ENCODE results near the gene LTBR.

LTBR gene

DNA sequence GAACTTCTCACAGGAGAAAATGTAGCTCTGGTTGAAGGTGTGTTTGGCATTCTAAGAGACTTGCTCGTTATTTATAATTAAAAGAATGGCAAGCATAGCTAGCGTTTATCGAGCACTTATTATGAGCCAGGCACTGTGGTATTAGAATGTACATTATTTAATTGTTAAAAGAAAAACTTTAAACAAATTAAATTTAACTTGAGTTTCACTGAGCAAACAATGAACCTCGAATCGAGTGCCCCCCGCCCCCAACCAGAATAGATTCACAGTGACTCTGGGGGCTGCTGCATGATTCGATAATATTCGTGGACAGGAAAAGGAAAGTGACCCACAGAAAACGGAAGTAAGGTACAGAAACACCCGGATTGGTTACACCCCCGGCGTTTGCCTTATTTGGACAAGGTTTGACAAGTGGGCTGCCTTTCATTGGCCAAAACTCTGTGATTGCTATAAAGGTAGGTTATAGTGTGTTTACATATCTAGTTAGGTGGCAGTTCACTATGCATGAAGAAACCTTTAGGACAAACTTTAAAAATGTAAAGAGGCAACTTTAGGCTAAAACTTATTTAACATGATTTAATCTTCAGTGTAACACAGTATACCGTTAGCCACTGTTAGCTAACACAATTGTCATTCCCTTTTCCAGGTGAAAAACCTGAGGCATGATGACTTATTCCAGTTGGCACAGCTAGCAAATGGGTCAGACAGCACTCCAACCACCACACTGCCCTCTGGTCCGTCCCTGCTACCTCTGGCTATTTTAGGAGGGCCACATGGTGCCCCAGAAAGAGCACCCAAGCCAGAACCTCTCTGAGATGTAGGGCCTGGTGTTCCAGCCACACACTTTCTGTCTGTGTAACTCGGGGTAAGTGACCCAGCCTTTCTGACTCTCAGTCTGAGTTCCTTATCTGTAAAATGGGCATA lies 15.7 kb upstream of the LTBR start:
- no peak for DNase-seq (ENCODE audit: low read depth in 3 of 3)

DNA sequence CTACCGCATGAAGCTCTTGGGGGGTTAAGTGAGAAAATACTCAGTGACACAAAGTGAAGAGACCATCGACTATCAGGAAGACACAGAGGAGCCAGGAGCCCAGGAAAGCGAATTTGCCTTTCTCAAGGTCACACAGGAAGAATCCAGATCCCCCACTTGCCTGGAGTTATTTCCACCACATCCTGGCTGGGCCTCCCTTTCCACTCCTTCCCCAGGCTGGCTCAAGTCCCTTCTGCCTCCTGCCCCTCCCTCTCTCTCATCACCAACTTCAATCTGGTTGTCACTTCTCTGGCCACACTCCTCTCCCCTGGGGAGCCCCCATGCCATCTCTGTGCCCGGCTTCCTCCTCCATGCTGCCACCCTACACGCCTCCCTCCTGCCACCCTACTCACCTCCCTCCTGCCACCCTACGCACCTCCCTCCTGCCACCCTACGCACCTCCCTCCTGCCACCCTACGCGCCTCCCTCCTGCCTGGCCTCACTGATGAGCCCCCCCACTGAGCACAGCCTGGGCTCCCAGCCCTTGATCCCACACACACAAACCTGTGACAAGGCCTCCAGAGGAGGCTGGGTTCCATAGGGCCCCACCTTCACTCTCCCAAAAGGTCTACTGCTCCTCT lies 14.9 kb upstream of the LTBR start:
- DNase-seq (ENCODE audit: low read depth in 3 of 3): no peak

DNA sequence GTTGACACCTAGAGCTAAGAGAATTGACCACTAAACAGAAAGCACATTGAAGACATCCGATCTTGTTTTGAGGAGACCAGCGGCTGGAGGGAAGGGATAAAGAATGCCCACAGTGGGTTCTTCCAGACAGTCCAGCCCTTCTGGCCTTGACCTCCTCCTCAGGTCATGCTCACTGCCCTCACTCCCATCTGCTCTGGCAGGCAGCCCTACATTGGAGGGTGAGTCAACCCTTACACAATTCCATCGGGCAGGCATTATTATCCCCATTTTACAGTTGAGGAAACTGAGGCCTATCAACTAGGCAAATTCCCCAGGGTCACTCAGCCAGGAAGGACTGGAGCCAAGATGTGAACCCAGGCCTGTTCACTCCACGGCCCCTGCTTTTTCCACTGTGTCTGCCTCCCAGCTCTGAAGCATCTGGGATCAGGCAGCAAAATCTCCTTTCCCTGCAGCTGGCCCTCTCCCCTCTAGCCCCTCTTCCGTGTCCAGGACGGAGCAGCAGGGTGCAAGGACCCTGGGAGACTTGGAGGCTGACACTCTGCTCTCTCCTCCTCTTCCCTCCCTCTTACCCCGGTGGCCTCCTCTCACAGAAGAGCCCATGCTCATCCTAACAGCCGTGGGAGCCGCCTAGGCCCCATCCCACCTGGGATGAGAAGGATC lies 13.9 kb upstream of the LTBR start:
- DNase-seq (ENCODE audit: low read depth in 3 of 3): no peak

- DNase-seq (ENCODE audit: low read depth in 3 of 3): no peak
These were observed 13.4 kb upstream of the LTBR start for GRCh38 chr12:6370576-6370935.

DNA sequence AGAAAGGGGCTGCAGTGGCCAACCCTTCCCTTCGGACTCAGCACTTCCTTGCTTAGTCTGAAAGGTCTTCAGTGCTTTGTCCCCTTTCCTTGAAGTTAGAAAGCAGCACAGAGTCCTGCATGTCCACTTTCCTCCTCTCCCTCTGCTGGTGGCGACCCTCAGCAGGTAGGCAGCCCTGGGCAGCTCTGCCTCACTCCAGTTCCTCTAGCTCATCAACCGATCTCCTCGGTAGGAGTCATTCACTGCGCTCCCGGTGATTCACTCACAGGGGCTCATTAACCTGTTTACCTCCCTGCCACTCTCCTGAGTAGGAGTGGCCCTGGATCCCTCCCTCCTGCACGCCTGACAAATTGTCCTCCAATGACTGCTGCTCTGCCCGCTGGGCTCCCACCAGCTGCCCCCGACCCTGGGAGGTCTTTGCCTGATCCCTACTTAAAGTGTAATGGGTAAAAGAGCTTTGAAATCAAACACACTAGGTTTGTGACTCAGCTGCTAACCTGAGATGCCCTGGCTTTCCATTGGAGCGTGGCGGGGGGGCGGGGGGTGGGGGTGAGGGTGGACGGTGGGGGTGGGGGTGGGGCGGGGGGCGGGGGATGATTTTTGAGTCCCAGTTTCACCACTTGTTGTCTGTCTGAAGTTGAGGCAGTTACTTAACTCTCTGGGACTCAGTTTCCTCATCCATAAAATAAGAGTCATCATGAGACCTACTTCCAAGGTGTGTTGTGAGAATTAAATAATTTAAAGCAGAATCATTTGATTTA lies 12.8 kb upstream of the LTBR start:
- DNase-seq (ENCODE audit: low read depth in 3 of 3): no peak

DNA sequence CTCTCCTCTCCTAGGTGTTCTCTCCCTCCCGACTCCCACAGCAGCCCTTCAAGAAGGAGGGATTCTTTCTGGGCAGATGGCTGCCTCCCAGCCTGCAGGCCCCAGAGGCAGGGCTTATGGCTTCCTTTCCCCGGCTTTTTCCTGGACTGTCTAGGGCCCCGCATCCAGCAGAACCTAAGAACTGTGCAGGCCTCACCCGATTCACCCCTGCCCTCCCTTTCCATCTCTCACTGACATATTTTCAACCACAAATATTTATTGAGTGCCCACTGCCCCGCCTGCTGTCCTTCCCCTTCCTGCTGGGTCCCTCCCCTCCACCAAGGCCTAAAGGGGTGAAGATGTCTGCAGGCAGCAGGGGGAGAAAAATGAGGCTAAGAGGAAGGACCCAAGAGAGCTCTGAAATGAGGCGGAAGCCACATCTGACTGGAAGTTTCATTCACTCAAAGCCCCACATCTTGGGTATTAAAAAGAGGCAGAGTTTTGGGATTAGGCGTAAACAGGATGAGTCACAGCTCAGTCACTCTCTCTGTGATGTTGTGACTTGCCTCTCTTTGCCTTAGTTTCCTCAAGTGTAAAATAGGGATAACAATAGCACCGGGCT lies 11.5 kb upstream of the LTBR start:
- no peak for DNase-seq (ENCODE audit: low read depth in 3 of 3)

- no peak for DNase-seq (ENCODE audit: low read depth in 3 of 3)
These were observed 10.8 kb upstream of the LTBR start for GRCh38 chr12:6373022-6373787.

DNA sequence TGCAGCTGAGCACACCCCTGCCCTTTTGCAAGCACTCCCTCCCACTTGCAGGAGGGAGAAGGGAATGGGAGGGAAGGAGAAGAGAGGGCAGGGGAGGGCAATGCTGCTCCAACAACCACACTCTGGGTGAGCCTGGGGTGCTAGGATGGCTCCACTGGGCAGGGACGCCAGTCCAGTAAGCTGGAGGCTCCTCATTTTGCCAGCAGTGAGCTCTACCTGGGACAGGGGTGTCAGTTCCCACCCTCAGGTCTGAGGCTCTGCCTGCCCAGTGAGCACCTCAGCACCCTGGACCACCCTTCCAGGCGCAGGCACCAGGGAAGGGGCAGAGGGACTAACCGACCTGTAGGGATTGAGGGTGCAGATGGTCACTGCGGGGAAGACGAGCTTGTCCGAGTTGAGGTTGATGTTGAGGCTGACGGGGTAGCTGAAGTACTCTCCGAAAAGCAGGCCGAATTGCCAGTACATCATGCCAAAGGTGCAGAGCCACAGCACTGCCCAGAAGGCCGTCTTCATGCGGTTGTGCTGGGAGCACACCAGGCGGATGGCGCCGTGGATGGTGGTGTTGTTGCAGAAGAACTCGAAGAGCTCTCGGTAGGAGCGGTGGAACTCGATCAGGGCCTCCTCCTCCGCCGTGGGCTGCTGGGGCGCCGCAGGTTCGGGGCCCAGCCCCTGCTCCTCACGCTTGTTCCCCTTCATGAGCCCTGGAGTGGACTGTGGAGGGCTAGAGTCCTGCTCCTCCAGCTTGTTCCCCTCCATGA lies 9.8 kb upstream of the LTBR start:
- DNase-seq (ENCODE audit: low read depth in 3 of 3): no peak

DNA sequence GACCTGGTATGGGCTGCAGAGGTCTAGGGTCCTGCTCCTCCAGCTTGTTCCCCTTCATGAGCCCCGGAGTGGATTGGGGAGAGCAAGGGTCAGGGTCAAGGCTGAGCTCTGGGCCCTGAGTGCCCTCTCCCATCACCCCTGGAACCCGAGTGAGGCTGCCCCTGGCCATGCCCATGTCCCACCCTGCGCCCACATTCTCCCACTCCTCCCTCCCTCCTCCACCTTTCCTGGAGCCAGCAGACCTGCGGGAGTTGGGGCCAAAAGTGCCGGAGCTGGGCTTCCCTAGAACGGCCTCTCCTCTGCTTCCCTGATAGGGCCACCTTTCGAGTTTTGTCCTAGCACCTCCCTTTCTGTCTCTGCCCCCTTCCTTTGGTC lies 9.2 kb upstream of the LTBR start:
- no peak for DNase-seq (ENCODE audit: low read depth in 3 of 3)

DNA sequence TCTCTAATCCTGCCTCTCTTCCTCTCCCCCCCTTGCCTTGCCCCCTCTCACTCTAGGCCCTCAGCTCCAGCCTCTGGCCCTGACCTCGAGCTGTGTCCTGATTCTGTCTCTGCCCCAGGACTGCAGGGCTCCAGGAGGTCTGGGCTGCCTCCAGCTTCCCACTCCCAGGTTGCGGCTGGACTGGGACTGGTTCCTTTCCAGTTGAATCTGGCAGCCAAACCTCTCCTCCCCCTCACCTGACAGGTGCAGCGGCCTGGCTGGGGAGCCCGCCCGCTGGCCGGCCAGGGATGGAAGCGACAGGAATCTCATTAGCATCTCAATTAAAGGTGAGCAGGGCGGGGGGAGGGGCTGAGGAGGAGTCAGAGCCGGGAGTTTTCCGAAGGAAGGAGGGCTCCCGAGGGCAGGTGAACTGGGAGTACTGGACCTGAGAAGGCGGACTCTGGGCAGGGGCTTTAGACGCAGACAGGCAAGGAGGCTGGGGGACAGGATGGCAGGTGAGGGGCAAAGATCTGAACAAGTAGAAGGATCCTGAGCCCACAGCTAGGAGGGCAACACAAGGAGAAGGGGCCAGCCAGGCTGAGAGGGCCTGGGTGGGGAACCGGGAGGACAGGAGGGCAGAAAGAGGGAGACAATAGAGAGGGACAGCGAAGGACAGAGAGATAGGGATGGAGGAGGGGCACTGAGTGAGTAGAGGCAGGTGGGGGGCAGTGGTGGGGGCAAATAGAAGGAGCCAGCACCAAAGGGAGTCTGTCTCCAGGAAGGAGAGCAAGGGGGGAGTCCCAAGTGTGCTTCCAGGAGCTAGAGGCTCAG lies 8.5 kb upstream of the LTBR start, which contains the start of gene SCNN1A:
Gene SCNN1A, minus strand, starts transcription at position 295 of the 810 bp plus-strand sequence. CDS start 780 bp downstream, outside the sequence.
- no peak for DNase-seq (ENCODE audit: low read depth in 3 of 3)

- DNase-seq (ENCODE audit: low read depth in 3 of 3): no peak
These were observed 7.7 kb upstream of the LTBR start for GRCh38 chr12:6376079-6376869.

DNA sequence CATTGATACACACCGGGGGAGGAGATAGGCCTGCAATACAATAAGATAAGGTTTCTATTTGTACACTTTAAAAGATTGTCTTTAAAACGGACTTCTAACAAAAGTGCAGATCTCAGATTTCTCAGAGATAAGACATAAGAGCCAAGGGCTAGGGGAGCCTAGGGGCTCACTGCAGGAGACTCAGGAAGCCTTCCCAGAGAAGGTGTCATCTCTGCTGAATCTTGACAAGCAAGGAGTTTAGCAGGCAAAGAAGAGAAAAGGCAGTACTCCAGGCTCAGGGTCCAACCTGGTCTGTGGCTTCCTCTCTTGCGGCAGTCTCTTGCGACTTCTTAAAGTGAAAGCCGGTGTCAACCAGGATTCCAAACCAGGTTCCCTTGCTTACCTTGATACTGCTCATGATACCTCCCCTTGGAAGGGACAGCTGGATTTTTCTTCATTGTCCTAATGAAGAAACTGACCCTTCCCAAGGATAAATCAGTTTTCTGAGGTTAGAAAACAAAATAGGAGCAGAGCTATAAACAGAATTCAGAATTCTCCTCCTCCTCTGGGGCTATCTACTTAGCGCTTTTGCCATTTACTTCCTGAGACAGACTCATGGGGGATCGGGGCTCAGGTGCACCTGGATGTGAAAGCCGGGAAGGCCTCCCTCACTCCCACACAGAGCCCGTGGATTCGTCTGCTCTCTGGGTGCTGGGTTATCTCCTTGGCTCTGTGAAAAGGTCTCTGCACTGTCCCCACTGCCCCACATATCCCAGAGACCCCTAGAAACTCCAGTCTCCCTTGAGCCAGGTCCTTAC lies 6.9 kb upstream of the LTBR start:
- DNase-seq (ENCODE audit: low read depth in 3 of 3): no peak

DNA sequence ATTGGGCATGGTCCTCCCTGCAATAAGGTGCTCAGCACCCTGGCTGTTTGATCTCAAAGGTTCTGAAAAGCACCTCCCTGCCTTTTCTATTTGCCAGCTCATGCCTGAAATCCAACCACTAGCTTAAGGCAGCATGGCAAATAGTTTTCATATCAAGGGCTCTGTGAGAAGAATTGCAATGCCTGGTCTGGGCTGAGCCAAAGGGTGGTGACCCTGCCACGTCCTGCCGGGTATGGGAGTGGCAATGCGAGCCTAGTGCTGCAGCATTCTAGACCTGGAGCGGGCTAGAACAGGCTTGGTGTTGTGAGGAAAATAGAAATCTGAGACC lies 6.3 kb upstream of the LTBR start:
- DNase-seq (ENCODE audit: low read depth in 3 of 3): no peak

DNA sequence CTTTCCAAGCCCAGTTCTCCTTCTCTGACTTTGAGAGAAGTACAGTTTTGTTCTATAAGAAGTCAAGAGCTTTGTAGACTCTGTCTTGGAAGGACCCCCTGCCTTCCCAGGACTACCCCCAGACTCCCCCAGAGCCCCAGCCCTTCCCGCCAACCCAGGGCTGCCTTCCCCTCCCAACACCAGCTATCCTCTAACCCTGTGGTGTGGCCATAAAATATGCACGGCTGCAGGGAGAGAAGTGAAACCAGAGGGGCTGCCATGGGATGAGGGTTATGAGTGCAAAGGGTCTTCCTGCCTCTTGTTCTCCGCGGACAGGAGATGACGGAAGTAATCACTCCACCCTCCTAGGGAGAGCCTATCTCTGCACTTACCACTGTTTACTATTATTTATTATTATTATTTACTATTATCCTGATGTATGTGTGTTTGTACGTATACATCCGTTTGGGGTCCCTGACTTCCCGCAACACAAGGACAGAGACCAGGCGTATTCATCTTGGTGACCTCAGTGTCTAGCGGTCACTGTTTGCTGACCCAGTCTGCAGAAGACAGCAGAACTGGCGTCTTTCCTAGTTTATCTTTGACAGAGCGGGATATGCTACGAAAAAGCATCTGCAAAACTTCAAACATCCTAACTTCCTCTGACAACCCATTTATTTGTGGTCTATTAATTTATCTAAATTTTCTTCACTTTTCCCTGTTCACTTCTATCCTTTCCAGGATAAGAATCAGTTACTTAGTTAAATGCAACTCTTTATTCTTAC lies 5.1 kb upstream of the LTBR start:
- no peak for DNase-seq (ENCODE audit: low read depth in 3 of 3)

- no peak for DNase-seq (ENCODE audit: low read depth in 3 of 3)
These were observed 3.5 kb upstream of the LTBR start for GRCh38 chr12:6380141-6381121.

- no peak for DNase-seq (ENCODE audit: low read depth in 3 of 3)
These were observed 1.6 kb upstream of the LTBR start for GRCh38 chr12:6382371-6382770.
